GM21825 (cell line): ENCODE measurements around the gene KCNJ1.
A peak's percentile ranks its signal among the peaks of the same experiment; 100 is the strongest.

Source experiments
- ATAC-seq: cut with Tn5 transposase; IDR thresholded peaks from one replicate; pipeline ENCODE4 v1.9.1; 2021; ENCODE audit warnings: mild to moderate bottlenecking, moderate library complexity; ENCODE audit not compliant: unreplicated experiment

The KCNJ1 gene

DNA sequence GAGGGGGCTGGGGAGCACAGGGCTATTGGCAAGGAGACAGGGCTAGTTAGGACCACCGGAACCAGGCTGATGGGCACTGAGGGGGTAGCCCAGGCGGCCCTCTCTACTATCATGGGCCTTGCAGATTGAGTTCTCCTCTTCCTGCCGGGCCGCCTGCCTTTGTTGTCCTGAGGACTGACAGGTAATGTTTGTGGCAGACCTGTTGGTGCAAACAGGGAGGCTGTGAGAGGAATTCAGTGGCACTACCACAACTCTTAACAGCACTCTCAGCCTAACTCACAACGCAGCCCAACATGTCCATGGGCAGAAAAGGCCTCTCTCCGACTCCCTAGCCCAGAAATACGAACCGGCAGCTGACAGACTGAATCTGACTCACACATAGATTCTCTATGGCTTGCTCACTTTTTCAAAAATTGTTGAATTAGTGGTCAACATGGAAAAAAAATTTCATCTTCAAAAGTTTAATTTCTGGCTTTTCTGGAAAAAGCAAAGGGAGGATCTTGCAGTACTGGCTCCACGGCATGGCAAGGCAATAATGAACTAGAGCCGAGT lies 35.5 kb upstream of the KCNJ1 start:
- ATAC-seq = no peak

DNA sequence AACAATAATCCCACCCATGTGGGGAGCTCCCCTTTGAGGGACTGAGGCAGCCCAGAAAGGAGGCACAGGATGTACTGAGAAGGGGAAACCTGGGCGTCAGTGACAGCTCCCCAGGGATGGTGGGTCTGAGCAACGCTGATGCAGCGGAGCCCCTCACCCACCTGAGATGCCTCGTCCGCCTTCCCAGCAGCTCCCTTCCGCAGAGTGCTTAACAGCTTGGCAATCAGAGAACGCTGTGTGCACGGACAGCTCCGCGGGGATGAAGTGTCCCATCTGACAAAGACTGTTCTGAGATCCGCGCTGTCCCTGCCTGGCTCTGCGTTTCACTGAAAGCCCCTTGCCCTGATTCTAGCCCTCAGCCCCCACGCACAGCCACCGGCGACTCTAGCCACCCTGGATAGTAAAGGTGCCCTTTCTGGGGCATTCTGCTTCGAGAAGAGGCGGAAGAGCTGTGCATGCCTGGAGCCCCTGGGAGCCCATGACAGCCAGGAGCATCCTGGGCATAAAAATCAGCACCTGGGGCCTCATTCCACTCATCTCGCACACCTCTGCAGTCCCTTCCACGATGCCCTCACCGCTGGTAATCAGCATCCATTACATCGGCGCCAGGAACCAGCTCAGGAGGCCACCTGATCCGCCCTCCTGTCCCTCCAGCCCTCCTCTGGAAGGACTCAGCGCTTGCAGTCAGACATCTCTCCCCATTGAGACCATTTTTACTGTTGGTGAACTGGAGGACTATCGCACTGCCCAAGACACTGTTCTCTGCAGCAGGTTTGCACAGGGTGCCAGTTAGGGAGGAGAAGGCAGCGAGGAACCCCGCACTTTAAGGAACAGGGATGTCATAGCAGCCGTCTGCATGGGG lies 34.8 kb upstream of the KCNJ1 start:
- ATAC-seq = no peak

DNA sequence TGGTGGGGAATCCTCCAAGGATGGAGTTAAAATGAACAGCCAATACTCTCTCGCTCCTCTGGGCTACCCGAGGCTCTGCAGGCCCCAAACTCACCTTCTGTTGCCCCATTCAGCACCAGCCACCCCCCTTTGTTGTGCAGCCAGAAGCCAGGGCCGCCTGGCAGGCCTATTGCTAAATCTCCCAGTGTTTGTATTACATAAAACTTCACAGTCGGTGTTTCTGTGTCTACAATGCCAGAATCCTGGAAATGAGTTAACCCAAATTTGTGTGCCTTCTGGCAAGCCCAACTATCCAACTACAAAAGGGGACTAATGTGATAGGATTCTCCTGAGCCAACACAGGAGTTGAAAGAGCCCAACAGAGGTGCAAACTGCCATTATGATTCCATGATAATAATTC lies 33.4 kb upstream of the KCNJ1 start:
- ATAC-seq = no peak

DNA sequence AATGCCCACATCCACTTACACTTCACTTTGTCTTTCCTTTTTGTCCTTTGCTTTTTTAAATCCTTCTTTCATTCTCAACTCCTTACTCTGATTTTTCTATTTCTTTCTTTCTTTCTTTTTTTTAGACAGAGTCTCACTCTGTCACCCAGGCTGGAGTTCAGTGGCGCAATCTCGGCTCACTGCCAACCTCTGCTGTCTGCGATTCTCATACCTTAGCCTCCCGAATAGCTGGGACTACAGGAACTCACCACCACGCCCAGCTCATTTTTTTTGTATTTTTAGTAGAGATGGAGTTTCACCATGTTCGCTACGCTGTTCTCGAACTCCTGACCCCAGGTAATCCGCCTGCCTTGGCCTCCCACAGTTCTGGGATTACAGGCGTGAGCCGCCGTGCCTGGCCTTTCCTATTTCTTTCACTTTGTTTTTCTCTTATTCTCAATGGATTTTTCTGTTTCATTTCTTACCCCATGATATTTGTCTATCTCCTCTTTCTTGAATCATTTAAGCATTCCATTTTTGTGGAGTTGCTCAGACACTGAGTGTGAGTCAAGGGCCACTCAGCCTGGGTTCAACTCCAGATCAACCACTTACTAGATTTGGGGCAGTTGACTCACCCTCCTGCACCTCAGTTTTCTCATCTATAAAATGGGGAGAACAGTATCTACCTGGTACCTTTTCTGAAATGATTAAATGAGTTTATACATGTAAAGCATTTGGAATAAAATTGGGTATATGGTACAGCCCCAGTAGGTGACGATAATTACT lies 31.7 kb upstream of the KCNJ1 start:
- no peak for ATAC-seq

DNA sequence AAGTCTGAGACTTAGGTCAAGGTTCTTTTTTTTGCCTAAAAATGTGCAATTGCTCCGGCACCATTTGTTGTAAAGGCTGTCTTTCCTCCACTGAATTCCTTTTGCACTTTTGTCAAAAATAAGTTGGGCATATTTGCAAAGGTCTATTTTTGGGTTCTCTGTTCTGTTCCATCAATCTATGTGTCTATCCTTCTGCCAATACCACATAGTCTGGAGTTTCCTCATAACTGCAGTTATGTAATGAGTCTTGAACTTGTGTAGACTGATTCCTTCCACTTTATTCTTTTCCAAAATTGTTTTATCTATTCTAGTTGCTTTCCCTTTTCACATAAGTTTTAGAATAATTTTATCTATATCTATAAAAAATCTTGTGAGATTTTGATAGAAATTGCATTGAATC lies 30.7 kb upstream of the KCNJ1 start:
- no peak for ATAC-seq

DNA sequence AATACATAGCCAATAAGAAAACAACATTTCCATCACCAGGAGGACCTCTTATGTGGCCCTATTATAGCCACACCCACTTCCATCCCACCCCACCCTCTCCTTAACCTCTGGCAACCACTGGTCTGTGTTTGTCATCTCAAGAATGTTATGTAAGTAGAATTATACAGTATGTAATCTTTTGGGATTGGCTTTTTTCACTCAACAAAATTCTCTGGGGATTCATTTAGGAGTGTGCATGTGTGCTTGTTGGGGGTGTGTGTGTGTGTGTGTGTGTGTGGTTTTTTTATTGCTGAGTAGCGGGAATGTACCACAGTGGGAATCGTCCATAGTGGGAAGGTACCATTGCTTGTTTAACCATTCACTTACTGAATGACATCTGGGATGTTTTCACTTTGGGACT lies 29.3 kb upstream of the KCNJ1 start:
- ATAC-seq = no peak

DNA sequence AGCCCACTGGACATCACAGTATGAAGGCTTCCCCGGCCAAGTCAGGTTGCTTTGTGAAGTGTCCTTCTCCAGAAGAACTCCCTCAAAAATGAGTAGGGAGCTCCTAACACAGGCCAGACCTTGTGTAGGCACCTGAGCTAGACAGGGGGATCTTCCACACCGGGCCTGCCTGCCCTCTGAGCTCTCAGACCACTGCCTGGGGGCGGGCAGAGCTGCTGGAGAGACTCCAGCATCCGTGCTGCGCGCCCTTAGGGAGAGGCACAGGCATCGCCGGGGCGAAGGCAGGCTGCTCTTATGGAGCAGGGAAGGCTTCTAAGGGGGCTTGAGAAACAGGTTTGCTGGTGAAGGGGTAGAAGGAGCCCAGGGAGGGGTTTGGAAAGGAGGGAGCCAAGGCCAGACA lies 28.4 kb upstream of the KCNJ1 start:
- ATAC-seq = no peak

DNA sequence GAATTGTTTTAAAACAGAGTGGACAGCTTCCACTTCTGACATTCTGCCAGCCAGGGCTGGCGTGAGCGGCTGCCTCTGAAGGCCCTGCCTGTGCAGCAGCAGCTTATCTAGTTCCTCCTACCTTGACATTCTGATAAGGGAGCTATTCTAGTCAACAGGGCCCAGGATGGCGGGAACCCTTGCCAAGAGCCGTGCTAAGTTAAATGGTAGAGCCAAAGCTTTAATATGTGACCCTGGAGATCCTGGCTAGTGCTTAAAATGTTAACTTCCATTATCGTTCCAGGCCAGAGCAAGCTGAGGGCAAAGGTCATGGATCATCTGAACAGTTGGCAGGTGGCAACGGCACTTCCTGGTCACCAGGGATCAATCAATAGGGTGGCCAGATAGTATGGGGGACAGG lies 27.6 kb upstream of the KCNJ1 start:
- ATAC-seq = no peak

DNA sequence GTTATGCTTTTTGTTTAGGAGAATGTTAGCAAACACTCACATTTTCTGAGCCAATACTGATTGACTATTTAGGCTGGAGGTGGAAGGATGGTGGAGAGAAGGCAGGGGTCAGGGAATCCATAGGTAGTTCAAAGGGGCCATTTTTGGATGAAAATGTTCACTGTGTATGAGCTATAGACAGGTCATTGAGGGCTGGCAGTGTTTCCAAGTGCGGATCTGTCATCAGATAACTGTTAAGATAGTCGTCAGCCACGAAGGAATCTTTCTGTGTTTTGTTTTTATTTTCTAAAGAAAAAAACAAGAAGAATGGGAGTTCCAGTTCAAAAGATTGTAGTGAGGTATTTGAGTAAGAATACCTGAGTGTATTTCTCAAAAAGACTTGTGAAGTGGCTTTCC lies 27.2 kb upstream of the KCNJ1 start:
- ATAC-seq = no peak

DNA sequence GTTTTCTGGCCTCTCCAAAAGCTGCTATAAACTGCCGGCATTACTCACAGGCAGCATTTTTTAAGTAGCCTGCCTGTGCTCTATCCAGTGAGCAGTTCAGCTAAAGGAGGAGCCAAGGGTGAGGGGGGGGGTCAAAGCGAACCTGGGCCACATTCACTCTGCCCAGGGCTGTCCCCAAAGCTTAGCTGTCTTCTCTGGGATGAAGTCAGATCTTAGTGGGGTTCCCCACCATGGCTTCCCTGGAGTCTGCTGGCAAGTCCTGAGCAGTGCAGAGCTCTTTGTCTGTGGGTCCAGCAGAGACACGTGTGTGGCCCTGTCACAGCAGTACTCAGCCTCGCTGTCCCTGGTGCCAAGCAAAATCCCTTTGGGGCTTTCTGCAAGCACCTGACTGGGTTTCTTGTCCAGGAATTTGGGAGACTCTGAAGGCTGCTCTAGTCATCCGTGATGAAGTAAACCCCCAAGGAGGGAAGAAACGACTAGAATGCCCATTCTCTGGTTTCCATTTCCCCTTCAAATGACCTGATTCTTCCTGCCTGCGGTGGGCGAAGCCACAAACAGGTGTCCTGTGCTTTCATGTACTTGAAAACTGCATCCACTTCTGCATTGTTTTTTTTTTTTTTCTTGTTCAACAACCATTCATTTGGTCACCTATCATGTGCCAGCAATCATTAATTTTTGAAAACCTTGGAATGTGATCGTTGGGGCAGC lies 26.6 kb upstream of the KCNJ1 start:
- peak; percentile 69 for ATAC-seq

DNA sequence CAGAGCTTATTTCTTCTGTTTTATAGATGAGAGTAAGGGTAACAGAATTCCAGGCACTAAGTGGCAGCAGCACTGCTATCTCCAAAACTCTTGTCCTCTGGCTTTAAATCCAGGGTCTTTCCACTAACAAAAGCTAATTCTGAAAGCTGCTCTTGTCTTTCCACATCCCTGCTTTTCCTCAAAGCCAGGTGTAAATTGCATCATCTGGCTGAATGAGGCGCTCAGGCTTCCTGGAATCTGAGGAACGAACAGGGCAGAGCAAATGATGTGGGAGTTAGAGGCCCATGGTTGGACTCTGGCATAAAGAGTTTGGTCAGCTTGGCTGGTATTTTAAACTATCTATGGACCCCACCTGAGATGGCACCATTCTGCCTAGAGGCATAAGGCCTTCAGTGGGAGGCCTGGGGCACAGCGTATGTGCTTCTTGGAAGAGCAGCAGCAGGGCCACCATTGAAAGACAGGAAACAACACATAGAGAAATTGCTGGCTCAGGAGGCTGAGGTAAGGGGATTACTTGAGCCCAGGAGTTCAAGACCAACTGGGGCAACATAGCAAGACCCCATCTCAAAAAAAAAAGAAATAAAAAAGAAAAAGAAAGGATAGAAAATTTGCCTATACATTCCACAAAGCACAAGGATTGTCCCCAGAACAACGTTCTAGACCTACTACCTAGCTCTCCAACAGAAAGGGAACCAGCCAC lies 25.9 kb upstream of the KCNJ1 start:
- ATAC-seq = no peak

DNA sequence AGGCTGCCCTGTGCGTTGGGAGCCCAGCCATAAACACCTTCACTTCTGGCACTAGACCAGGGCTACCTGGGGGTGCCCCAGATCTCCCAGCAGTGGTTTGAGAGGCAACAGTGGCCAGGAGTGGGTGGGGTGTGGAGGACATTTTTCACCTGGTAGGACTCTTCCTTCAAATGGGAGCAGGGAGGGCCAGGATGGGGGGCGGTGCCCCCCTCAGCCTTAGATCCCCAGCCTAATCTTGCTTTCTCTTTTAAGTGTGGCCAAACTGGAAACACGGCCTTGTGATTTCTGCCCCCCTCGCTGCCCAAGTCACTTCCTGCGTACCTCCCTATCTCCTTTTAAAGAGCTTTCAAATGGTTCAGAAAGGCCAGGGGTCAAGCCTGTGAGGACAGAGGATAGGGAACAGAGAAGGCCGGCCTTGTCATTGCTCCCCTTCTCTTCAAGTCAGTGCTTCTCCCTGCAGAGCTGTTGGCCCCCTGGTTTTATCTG lies 24.9 kb upstream of the KCNJ1 start:
- ATAC-seq = no peak

DNA sequence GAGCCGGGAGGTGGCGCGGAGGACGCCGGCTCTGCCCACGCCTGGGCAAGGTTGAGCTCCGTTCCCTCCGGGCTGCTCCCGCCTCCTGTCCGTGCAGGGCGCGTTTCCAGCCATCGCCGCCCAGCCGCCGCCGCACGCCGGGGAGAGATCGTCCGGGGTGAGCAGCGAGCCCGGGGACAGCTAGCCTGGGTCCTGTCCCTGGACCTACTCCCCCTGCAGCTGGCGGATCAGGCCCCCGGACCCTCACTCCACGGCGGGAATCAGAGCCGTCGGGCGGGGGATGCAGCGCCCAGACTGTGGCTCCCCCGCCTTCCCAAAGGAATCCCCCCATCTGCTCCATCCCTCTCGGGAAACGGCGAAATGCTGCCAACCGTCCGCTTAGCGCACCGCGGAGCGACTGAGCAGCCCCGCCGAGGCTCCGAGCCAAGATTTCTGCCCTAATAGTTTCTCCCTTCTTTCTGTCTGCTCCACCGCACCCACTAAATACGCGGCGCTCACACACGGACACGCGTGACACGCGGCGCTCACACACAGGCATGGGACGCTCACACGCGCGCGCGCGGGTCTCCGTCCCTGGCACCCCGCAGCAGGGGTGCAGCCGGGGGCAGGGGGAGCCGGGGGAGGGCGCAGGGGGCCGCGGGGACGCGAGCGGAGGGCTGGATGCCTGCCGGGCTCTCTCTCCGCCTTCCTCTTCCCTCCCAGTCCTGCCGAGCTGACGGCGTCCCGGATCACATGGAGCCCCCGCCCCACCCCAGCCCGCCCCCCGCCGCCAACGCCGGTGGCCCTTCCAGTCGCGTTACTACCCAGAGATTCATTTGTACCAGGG lies 23.7 kb upstream of the KCNJ1 start, which contains the start of gene KCNJ5:
Gene KCNJ5 (plus strand): TSS at position 814 of the 826 bp plus-strand sequence. CDS start 19,918 bp downstream, outside the sequence.
- no peak for ATAC-seq

DNA sequence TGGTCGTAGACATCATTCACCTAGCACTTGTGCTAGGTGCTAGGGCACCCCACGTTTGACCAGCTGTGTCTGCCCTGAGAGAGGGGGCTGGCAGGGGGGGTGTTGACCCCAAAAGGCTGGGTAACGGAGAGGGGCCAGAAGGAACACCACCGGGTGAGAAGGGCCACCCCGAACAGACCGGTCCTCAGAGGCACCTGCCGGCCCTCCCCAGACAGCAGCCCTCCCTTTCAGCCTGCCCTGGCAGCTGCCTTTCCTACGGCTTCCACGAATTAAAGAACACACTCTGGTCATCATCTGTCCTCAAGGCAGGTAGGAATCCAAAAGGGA lies 23.1 kb upstream of the KCNJ1 start:
- ATAC-seq = no peak

DNA sequence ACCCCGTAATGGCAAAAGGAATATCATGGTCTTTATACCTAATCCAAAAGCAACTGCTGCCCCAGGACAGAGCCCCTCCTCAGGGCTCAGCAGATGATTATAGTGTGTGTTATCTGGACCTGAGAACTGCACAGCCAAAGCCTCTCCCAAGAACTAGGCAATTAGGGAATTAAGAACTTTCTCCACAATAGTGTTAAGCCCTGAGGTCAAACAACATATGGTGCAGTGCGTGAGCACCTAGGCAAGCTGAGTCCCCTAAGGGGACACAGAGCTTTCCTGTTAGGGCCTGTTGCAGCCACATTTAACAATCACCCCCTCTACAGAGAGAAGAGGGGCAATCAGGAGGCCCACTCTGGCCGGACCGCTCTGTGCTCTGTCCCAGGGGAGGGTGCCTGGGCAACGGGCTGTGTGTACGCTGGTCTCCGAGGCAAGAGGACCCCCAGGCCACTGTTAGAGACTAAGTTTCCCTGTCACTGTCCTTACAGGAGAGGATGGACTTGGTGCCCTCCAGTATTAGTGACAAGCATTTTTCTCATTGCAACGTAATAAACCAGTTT lies 22.6 kb upstream of the KCNJ1 start:
- no peak for ATAC-seq

DNA sequence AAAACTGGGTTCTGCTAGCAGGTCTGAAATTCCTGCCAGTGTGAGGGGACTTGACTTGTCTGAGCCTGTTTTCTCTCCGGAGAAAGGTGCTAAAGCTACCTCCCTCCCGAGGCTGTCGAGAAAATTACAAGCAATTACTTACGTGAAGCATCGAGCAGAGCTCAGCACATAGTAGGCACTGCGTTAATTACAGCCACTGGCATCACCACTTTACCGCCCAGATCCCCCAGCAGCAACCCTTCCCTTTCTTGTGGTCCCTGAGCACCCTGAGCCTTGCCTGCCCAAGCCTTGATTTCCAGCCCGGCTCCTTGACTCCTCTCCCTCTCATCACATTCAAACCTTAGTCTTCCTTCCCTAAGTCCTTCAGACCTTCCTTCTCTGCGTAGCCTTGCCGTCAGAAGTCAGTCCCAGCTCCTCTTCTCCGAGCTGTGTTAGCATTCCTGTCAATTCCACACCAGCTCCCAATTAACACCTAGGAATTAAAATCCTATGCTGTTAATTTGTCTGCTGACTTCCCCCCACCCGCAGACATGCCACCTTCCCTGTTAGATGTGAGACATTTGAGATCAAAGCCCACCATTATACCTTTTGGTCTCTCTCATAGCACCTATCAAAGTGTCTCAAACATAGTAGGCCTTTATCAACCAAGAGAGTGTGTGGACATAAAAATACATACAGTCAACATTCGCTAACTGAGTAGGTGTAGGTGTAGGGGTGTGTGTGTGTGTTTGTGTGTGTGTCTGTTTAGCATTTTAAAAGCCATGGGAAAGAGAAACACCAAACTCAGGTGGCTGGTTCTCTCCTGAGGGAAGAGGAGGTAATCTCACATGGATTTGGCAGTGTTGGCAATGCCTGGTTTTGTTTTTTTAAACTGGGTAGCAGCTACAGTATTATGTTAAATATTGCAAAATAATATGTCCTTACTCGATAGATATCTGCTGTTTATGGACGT lies 21.2 kb upstream of the KCNJ1 start:
- no peak for ATAC-seq

DNA sequence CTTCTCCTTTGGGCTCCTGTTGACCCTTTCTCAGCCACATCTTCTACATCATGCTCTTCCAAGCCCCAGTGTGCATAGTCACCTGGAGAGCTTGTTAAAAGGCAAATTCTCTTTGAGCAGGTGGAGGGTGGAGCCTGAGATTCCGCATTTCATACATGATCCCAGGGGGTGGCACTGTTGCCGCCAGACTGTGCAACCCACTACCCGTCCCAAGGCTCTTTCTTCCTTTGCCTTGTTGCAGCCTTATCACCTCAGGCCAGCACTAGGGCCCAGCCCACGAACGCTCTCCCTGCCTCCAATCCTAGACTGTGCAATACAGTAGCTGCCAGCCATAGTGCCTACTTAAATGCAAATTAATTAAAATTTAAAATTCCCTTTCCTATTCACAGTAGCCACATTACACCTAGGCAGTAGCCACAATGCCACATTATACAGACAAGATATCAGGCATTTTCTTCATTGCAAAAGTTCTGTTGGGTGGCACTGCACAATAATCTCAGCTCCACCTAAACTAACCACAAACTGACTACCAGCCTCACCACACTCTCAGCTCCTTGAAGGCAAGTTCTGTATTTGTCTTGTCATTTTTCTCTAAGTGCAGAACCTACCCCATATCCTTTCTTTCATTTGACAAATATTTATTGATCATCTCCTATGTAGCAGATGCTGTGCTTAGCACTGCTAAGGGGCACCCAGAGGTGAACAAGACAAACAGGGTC lies 19.5 kb upstream of the KCNJ1 start:
- no peak for ATAC-seq
